Activated CD4-positive, alpha-beta T cell treated with anti-CD3 and anti-CD28 coated beads for 24 hours (primary cell): ENCODE data around the gene CCDC73.
"Not testable (repeated sequence)": the region's sequence is repeated elsewhere in the genome, so short reads cannot be mapped to it uniquely, and the experiment has no call there.

ENCODE experiments used
- DNase-seq, 2 donors: peaks; one replicate each; pipeline ENCODE4 v3.0.0-alpha.2; 2020; ENCODE audit warnings: low read depth in 2 of 2

The CCDC73 gene

GRCh38 chr11:32794439-32794838, at the start of gene CCDC73:
Gene CCDC73 (minus strand): TSS chr11:32794662. CDS start chr11:32760243, 34,419 bp downstream.
- DNase-seq: no peak

- no peak for DNase-seq
Observed at GRCh38 chr11:32843544-32843943, 49.1 kb upstream of the CCDC73 start.

- no peak for DNase-seq
Observed at GRCh38 chr11:32840587-32840986, 46.1 kb upstream of the CCDC73 start.

- no peak for DNase-seq
Observed at GRCh38 chr11:32839308-32839707, 44.8 kb upstream of the CCDC73 start.

- DNase-seq: no peak
Observed at GRCh38 chr11:32838505-32839274, 44.2 kb upstream of the CCDC73 start.

GRCh38 chr11:32836946-32837345, 42.5 kb upstream of the CCDC73 start:
- no peak for DNase-seq

- DNase-seq: no peak
Observed at GRCh38 chr11:32833921-32834320, 39.5 kb upstream of the CCDC73 start.

- no peak for DNase-seq
Observed at GRCh38 chr11:32831221-32831620, 36.8 kb upstream of the CCDC73 start.

- DNase-seq: no peak
Observed at GRCh38 chr11:32830796-32831195, 36.3 kb upstream of the CCDC73 start.

- no peak for DNase-seq
Observed at GRCh38 chr11:32830413-32830738, 35.9 kb upstream of the CCDC73 start.

- peak in 1 of 2 donors; percentile 35 for DNase-seq
Observed at GRCh38 chr11:32829680-32830412, 35.4 kb upstream of the CCDC73 start, which contains the start of gene PRRG4. Gene PRRG4 (plus strand): TSS chr11:32829927. CDS start chr11:32830530, 603 bp downstream.

GRCh38 chr11:32829157-32829679, 34.8 kb upstream of the CCDC73 start:
- no peak for DNase-seq

GRCh38 chr11:32827276-32827675, 32.8 kb upstream of the CCDC73 start:
- DNase-seq: no peak

- no peak for DNase-seq
Observed at GRCh38 chr11:32826113-32826512, 31.7 kb upstream of the CCDC73 start.

- not testable (repeated sequence) for DNase-seq
Observed at GRCh38 chr11:32823617-32824016, 29.2 kb upstream of the CCDC73 start.

GRCh38 chr11:32821917-32822560, 27.6 kb upstream of the CCDC73 start:
- DNase-seq: no peak

GRCh38 chr11:32821517-32821916, 27.1 kb upstream of the CCDC73 start:
- no peak for DNase-seq

GRCh38 chr11:32820497-32820896, 26.0 kb upstream of the CCDC73 start:
- DNase-seq: no peak

- DNase-seq: no peak
Observed at GRCh38 chr11:32819187-32819586, 24.7 kb upstream of the CCDC73 start.

- no peak for DNase-seq
Observed at GRCh38 chr11:32817852-32818183, 23.4 kb upstream of the CCDC73 start.

- DNase-seq: no peak
Observed at GRCh38 chr11:32817181-32817851, 22.9 kb upstream of the CCDC73 start.

GRCh38 chr11:32809313-32809712, 14.9 kb upstream of the CCDC73 start:
- peak; percentile 44 to 47 for DNase-seq
